Measurements from ENCODE around the gene SLC25A10. TPM values are rescaled to one million over a fixed set of nuclear protein-coding genes. Genes with fewer than 3 reads are reported as not detected.

The SLC25A10 gene
- polyA plus RNA-seq, 3 donors: 1.8 to 2.3 (median 1.9) TPM

DNA sequence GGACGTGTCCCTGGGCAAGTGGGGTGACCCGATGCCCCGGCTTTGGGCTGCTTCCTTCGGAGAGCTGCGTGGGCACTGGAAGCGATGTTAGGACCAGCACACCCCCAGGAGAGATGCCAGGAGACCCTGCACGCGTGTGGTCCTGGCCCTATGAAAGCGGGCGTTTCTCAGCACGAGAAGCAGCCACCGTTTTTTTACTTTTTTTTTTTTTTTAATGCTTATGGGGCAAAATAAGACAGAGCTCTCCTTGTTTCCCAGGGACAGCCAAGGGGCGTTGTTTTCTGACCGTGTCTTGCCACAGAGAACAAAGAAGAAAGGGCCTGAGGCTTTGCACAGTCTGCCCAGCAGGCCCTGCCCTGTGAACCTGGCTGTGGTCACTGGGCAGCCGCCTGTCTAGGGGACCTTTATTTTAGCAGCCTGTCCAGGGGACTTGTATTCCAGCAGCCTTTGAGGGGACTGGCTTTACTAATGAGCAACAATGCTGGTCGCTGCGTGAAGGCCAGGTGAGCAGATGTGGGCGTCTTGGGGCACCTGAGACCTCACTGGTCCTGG is 996 bp downstream of the SLC25A10 start:
- intact Hi-C loops (cut with micrococcal nuclease): loop anchor here in 1 of 2 donors (5.0 kb wide), 2 partner anchors 46 to 324 kb away; partner anchors contain the start of genes CCDC137, DCXR and OXLD1
- 77% methylated on average over 16 of the region's 18 CpGs for WGBS (ENCODE audit: insufficient coverage)

DNA sequence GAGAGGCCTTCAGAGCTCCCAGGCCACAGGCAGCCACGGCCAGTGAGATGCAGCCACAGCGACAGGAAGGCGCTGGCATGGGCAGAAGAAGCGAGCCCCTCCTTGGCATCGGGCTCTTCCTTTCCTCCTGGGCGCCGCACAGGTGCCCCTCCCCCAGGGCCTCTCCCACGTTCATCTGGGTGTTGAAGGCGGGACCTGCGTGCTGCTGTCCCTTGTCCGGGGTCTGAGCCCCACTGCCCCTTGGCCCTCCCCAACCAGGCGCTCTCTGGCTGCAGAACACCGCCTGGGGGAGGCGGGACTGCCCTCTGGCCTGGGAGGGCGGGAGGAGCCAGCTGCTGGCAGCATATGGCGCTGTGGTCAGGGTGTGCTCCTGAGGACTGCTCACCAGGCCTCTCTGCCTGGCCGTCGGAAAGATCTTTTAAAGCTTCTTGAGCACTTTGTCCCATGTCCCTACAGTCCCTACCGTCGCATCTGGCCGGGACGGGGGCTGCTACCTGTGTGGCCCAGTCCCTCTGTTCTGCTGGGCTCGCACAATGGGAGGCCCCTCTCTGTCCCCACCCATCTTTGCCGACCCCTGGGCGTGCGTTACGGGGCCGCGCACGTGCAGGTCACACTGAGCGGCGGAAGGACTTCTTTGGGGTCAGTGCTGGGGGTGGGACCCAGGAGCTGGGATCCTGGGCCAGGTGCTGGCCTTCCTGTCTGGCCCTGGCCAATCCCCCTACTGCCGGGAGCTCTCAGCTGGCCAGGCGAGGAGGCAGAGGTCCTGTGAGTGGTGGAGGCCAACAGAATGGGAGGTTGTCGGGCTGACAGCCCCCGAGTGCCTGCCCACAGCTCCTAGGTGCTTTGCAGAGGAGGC is 1.7 kb downstream of the SLC25A10 start:
- Histone ChIP-seq H2AFZ (ENCODE audit: insufficient read depth, low read depth, low read length, poor library complexity, severe bottlenecking) (no peak overlapping the region), H3K9me3 (replicated peaks in 1 of 2; ENCODE audit: control insufficient read depth in 1 of 2, insufficient read depth in 1 of 2, low read length in 2 of 2) (no peaks in the 10 kb centered on the region), H3K36me3 (replicated peaks in 1 of 2; ENCODE audit: control insufficient read depth in 1 of 2, insufficient read depth in 2 of 2, low read length in 2 of 2) (no peaks in the 10 kb centered on the region), H3K79me2 (ENCODE audit: insufficient read depth, low read length) (peaks cover 4% of the 10 kb centered on the region), H3K9ac (ENCODE audit: insufficient read depth, low read length, poor library complexity, severe bottlenecking) (no peak overlapping the region), H3K4me2 (replicated peaks; ENCODE audit: extremely low read depth, low read length, poor library complexity, severe bottlenecking) (no peak overlapping the region), H3K4me1 (ENCODE audit: control insufficient read depth in 1 of 2, insufficient read depth in 2 of 2, low read length in 2 of 2) (peaks cover 26 to 42% of the 10 kb centered on the region in 2 donors), H4K20me1 (ENCODE audit: insufficient read depth, low read length) (no peaks in the 10 kb centered on the region), H3K4me3 (replicated peaks in 1 of 3; ENCODE audit: low read depth in 2 of 3, low read length in 3 of 3) (no peak overlapping the region), H3K27ac (ENCODE audit: low read depth in 1 of 2, low read length in 2 of 2) (no peak overlapping the region), H3K27me3 (ENCODE audit: control insufficient read depth in 2 of 2, insufficient read depth in 2 of 2, low read length in 2 of 2) (peaks cover 0 to 8% of the 10 kb centered on the region in 2 donors)
- TF ChIP-seq, protein P1, sequence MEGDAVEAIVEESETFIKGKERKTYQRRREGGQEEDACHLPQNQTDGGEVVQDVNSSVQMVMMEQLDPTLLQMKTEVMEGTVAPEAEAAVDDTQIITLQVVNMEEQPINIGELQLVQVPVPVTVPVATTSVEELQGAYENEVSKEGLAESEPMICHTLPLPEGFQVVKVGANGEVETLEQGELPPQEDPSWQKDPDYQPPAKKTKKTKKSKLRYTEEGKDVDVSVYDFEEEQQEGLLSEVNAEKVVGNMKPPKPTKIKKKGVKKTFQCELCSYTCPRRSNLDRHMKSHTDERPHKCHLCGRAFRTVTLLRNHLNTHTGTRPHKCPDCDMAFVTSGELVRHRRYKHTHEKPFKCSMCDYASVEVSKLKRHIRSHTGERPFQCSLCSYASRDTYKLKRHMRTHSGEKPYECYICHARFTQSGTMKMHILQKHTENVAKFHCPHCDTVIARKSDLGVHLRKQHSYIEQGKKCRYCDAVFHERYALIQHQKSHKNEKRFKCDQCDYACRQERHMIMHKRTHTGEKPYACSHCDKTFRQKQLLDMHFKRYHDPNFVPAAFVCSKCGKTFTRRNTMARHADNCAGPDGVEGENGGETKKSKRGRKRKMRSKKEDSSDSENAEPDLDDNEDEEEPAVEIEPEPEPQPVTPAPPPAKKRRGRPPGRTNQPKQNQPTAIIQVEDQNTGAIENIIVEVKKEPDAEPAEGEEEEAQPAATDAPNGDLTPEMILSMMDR (IDR thresholded peaks at IDR 0.05): no peak
- DNase-seq: no peak
- H3K9me3 Mint-ChIP-seq: no peaks in the 10 kb centered on the region
- H3K27ac Mint-ChIP-seq: no peak overlapping the region
- H3K27me3 Mint-ChIP-seq (ENCODE audit: low read depth in 3 of 3): peaks cover 0 to 21% (median 13%) of the 10 kb centered on the region in 3 donors
- WGBS (ENCODE audit: insufficient coverage): 84% methylated on average over 27 of the region's 36 CpGs
- H3K36me3 Mint-ChIP-seq: peaks cover 0 to 5% of the 10 kb centered on the region in 2 donors
- peaks cover 29% of the 10 kb centered on the region for H3K4me1 Mint-ChIP-seq
- intact Hi-C loops (cut with micrococcal nuclease): loop anchor here in 1 of 2 donors (5.0 kb wide), 2 partner anchors 46 to 324 kb away; partner anchors contain the start of genes CCDC137, DCXR and OXLD1
- no peak overlapping the region for H3K4me3 Mint-ChIP-seq

More for the DNA sequence above, 996 bp downstream of the SLC25A10 start:
- Mint-ChIP-seq H3K36me3 (peaks cover 0 to 7% of the 10 kb centered on the region in 2 donors), H3K9me3 (no peaks in the 10 kb centered on the region), H3K4me3 (peak overlapping the region; percentile 75 to 90), H3K27me3 (ENCODE audit: low read depth in 3 of 3) (peaks cover 0 to 21% (median 13%) of the 10 kb centered on the region in 3 donors), H3K4me1 (peaks cover 29% of the 10 kb centered on the region), H3K27ac (peak overlapping the region in 5 of 7 donors; percentile 38 to 81 (median 76))
- peak overlapping the region; percentile 84 for H3K4me2 ChIP-seq (replicated peaks; ENCODE audit: extremely low read depth, low read length, poor library complexity, severe bottlenecking)
- peaks cover 26 to 42% of the 10 kb centered on the region in 2 donors for H3K4me1 ChIP-seq (ENCODE audit: control insufficient read depth in 1 of 2, insufficient read depth in 2 of 2, low read length in 2 of 2)
- H3K79me2 ChIP-seq (ENCODE audit: insufficient read depth, low read length): peaks cover 4% of the 10 kb centered on the region
- TF ChIP-seq, protein P1 (IDR thresholded peaks at IDR 0.05): no peak
- no peak overlapping the region for H3K27ac ChIP-seq (ENCODE audit: low read depth in 1 of 2, low read length in 2 of 2)
- no peaks in the 10 kb centered on the region for H3K9me3 ChIP-seq (replicated peaks in 1 of 2; ENCODE audit: control insufficient read depth in 1 of 2, insufficient read depth in 1 of 2, low read length in 2 of 2)
- H4K20me1 ChIP-seq (ENCODE audit: insufficient read depth, low read length): no peaks in the 10 kb centered on the region
- no peak for DNase-seq
- H2AFZ ChIP-seq (ENCODE audit: insufficient read depth, low read depth, low read length, poor library complexity, severe bottlenecking): peak overlapping the region; percentile 76
- peak overlapping the region in 1 of 3 experiments; percentile 78 for H3K4me3 ChIP-seq (replicated peaks in 1 of 3; ENCODE audit: low read depth in 2 of 3, low read length in 3 of 3)
- H3K9ac ChIP-seq (ENCODE audit: insufficient read depth, low read length, poor library complexity, severe bottlenecking): peak overlapping the region; percentile 60
- no peaks in the 10 kb centered on the region for H3K36me3 ChIP-seq (replicated peaks in 1 of 2; ENCODE audit: control insufficient read depth in 1 of 2, insufficient read depth in 2 of 2, low read length in 2 of 2)
- peaks cover 0 to 8% of the 10 kb centered on the region in 2 donors for H3K27me3 ChIP-seq (ENCODE audit: control insufficient read depth in 2 of 2, insufficient read depth in 2 of 2, low read length in 2 of 2)

Data from CD14-positive monocyte (primary cell).